AG09309 (cell line): ENCODE results near the gene HSD11B1L.

ENCODE experiments used
- DNase-seq: peaks from one replicate; pipeline ENCODE4 v3.0.0-alpha.2; 2010; ENCODE audit warnings: low read depth
- H3K4me3 ChIP-seq: 2 replicates; pipeline ENCODE4 v1.5.1; 2011; ENCODE audit warnings: mild to moderate bottlenecking, low read depth, low read length, moderate library complexity; ENCODE audit not compliant: control insufficient read depth
- TF ChIP-seq, protein P1 (sequence below): IDR thresholded peaks from 2 replicates; pipeline ENCODE4 v1.5.1; 2011; ENCODE audit warnings: mild to moderate bottlenecking, low read depth, low read length, inconsistent platforms; ENCODE audit not compliant: insufficient read depth, control insufficient read depth; ENCODE audit errors: missing control alignments

The HSD11B1L gene

DNA sequence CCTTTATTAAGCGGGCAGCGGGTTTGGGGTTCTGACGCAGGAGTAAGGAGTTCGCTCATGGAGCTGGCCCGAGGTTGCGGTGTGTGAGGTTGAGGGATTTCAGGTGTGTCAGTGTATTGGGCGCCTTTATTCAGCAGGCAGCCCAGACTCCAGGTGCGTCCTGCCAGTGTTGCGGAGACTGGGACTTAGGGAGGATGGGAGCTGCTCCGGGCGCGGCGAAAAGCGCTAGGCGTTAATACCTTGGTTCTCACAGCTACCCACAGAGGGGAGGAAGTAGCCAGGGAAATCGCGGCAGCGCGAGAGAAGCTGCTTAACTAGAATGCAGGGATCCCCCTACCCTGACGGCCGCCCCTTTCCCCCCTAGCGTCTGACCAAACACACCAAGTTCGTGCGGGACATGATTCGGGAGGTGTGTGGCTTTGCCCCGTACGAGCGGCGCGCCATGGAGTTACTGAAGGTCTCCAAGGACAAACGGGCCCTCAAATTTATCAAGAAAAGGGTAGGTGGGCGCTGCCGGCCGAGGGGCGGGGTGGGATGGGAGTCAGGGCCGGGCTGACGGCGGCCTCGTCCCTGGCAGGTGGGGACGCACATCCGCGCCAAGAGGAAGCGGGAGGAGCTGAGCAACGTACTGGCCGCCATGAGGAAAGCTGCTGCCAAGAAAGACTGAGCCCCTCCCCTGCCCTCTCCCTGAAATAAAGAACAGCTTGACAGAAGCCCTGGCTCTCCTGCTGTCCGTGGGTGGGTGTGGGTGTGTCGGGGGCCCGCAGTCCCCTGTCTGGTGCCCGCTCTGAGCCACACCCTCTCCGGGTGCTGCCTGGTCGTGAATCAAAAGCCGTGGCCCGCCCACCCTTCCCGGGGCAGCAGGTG lies 10.4 kb downstream of the HSD11B1L start:
- H3K4me3 ChIP-seq, result peak overlapping the region; percentile 92
- TF ChIP-seq, protein P1, sequence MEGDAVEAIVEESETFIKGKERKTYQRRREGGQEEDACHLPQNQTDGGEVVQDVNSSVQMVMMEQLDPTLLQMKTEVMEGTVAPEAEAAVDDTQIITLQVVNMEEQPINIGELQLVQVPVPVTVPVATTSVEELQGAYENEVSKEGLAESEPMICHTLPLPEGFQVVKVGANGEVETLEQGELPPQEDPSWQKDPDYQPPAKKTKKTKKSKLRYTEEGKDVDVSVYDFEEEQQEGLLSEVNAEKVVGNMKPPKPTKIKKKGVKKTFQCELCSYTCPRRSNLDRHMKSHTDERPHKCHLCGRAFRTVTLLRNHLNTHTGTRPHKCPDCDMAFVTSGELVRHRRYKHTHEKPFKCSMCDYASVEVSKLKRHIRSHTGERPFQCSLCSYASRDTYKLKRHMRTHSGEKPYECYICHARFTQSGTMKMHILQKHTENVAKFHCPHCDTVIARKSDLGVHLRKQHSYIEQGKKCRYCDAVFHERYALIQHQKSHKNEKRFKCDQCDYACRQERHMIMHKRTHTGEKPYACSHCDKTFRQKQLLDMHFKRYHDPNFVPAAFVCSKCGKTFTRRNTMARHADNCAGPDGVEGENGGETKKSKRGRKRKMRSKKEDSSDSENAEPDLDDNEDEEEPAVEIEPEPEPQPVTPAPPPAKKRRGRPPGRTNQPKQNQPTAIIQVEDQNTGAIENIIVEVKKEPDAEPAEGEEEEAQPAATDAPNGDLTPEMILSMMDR, result no peak
- no peak for DNase-seq

DNA sequence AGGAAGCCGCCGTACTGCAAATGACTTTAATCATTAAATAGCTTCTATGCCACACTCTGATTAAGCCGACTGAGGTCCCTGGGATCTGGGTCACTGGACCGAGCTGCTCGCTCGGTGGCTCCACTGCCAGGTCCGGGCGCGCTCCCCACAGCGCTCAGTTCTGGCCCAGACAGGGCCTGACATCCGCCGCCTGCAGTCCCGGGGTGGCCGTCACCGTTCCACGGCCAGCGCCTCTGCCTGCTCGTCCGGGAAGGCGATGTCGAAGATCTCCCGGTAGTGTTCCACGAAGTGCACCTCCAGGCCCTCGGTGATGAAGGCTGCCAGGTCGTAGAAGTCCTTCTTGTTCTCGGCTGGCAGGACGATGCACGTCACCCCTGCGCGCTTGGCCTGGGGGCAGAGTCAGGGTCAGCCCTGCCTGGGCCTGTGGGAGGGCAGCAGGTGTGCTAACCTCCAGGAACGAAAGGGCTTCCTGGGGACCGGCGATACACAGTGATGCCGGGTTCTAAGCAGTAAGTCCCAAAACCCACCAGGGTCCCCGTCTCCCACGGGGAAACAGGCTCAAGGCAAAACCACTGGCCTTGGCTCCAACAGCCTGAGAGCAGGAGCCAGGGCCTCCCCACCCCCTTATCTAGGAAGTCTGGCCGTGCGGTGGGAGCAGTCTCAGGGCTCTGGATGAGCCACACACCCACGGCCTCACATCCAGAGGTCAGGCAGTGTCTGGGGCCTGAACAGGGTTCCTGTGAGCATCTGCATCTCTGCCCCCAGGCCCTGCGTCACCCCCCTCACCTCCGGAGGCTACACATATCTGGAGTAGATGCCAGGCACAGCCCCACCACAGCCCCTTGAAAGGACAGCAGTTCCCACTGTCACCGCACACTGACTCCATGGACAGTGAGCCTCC lies 11.2 kb downstream of the HSD11B1L start:
- no peak for DNase-seq
- peak overlapping the region; percentile 92 for H3K4me3 ChIP-seq

DNA sequence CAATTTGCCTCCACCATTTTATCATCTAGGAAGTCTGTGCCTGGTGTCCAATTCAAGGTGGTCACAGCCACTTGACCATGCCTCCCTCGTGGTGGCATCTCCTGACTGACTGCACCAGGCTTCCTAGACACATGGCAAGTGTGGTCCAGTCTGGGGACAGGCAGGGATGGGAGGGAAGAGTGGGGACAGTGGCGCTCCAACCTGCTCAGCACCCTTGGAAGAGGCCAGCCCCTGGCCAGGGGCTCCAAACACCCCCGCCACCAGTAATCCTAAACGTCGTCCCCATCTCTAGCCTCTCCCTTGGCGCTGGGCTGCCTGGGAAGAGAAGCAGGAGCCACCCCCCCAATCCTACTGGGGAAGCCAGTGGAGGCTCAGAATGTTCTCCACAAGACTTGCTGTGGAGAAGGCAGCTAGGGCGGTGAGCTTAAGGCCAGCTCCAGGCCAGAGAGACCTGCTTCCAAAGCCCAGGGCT lies 11.9 kb downstream of the HSD11B1L start:
- no peak for DNase-seq
- no peak overlapping the region for H3K4me3 ChIP-seq
- TF ChIP-seq, protein P1, result no peak

More for the DNA sequence above, 11.2 kb downstream of the HSD11B1L start:
- TF ChIP-seq, protein P1, result no peak

DNA sequence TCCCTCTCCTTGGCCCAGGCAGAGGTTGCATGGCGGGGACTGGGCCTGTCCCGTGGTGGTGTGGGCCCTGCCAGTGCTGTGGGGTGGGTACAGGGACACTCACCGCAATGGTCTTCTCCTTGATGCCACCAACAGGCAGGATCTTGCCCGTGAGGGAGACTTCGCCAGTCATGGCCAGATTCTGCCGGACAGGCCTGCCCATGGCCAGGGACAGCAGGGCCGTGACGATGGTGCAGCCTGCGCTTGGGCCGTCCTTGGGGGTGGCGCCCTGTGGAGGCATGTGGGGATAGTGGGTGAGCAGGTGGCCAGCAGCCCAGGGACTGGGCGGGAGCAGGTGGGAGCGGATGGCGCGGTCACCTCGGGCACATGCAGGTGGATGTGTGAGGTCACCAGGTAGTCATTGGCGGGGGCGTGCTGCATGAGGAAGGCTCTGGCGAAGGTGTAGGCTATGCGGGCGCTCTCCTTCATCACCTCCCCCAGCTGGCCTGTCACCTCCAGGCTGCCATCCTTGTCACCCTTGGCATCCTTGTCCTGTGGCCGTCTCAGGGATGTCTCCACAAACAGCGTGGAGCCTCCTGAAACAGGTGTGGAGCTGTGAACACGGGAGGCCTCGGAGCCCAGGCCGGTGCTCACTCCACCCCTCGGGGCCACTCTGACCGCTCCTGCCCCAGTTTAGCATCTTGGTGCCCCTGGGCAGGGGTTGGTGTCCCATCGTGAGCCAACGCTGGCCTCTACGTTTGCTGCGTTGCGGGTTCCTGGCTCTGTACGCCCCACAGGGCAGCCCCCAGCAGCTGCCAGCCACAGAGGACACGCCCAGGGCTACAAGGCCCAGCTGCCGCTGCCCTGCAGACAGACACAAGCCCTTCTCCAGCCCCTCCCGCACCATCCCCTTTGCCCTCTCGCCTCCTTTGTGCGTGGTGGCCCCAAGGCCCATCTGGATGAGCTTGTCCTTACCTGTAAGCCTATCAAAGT lies 12.7 kb downstream of the HSD11B1L start:
- no peak overlapping the region for H3K4me3 ChIP-seq
- DNase-seq, result no peak

DNA sequence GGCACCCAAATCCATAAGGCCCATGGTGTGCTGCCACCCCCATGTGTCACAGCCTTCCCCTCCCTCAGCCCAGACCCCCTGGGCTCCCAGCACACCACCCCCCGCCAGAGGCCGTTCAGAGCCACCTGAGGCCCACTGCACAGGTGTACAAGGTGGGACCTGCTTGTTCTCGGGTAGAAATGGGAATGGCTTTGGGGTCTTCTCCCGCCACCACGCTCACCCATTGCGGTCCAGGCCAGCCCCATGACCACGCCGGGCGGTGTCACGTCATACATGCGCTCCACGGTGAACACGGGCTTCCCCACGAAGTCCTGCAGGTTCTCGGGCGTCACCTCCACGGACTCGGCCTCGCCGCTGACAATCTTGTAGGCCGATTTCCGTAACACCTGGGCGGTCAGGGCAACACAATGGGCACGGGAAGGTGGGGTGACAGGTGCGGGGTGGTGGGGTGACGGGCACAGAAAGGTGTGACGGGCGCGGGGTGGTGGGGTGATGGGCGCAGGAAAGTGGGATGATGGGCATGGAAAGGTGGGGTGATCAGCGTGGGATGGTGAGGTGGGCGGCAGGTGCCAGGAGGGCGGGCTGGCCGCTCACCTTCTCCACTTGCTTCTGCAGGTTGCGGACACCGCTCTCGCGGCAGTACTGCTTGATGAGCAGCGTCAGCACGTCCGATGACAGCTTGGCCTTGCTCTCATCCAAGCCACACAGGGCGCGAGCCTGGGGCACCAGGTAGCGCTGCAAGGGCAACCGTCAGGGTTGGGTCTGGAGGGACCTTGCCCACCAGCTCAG lies 13.5 kb downstream of the HSD11B1L start:
- TF ChIP-seq, protein P1, result no peak
- DNase-seq, result no peak
- H3K4me3 ChIP-seq, result no peak overlapping the region

More for the DNA sequence above, 12.7 kb downstream of the HSD11B1L start:
- TF ChIP-seq, protein P1, result no peak
